Sigmoid colon (tissue), 4 donors: Measurements from ENCODE around the gene MME.

Experiments
- POLR2AphosphoS5 ChIP-seq, 4 donors: sonication (generic); formaldehyde crosslinking; IDR thresholded peaks; one replicate each; pipeline ENCODE4 v1.6.1; 2017; ENCODE audit warnings: antibody characterized with exemption in 4 of 4
- TF ChIP-seq, protein P1 (sequence below), 4 experiments: fragments of 450-650 bp in 3 of 4; fragments of 200-600 bp in 1 of 4; IDR thresholded peaks; one replicate each; pipeline ENCODE4 v1.5.1; 2016 to 2019; ENCODE audit warnings: antibody characterized with exemption in 4 of 4, mild to moderate bottlenecking in 3 of 4, moderate library complexity in 2 of 4

DNA sequence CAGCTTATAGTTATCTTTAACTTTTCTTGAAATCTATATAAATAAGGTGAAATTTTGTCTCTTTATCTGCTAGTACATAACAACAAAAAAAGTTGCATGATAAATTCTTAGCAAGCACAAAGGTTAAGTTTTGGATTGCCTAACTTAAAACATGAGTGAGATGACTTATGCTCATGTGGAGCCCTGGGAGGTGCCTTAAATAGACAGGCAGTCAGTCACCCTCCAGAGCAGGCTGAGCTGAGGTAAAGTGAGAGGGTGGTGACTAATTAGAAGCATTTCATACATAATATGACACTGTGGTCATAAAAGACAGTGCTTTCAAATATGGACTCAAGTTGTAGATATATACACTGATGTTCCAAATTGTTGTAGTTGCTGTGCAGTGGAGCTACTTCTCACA, 14.6 kb upstream of the MME start:
- no peak for TF ChIP-seq POLR2AphosphoS5 (IDR thresholded peaks at IDR 0.05)
- TF ChIP-seq, protein P1, sequence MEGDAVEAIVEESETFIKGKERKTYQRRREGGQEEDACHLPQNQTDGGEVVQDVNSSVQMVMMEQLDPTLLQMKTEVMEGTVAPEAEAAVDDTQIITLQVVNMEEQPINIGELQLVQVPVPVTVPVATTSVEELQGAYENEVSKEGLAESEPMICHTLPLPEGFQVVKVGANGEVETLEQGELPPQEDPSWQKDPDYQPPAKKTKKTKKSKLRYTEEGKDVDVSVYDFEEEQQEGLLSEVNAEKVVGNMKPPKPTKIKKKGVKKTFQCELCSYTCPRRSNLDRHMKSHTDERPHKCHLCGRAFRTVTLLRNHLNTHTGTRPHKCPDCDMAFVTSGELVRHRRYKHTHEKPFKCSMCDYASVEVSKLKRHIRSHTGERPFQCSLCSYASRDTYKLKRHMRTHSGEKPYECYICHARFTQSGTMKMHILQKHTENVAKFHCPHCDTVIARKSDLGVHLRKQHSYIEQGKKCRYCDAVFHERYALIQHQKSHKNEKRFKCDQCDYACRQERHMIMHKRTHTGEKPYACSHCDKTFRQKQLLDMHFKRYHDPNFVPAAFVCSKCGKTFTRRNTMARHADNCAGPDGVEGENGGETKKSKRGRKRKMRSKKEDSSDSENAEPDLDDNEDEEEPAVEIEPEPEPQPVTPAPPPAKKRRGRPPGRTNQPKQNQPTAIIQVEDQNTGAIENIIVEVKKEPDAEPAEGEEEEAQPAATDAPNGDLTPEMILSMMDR (IDR thresholded peaks at IDR 0.05): no peak
